Measurements from ENCODE around the gene BORCS8. TPM values are rescaled to one million over a fixed set of nuclear protein-coding genes. Genes with fewer than 3 reads are reported as not detected.
"Not testable (repeated sequence)": the region's sequence is repeated elsewhere in the genome, so short reads cannot be mapped to it uniquely, and the experiment has no call there.

Gene BORCS8
- total RNA-seq, 2 experiments from 2014 or later = 28.5 to 29.0 TPM

GRCh38 chr19:19135713-19136112 is 56.2 kb downstream of the BORCS8 start:
- DNase-seq; POLR2A ChIA-PET; H3K4me3 Mint-ChIP-seq; CTCF ChIA-PET; H3K27me3 Mint-ChIP-seq; H3K9me3 Mint-ChIP-seq; H3K36me3 Mint-ChIP-seq (ENCODE audit: low read depth); H3K27ac Mint-ChIP-seq: not testable (repeated sequence)
- peaks cover 29% of the 10 kb centered on the region for H3K4me1 Mint-ChIP-seq

GRCh38 chr19:19134687-19135158 is 57.2 kb downstream of the BORCS8 start:
- Mint-ChIP-seq H3K27ac (no peak overlapping the region), H3K4me1 (peaks cover 29% of the 10 kb centered on the region), H3K27me3 (no peaks in the 10 kb centered on the region), H3K36me3 (ENCODE audit: low read depth) (peaks cover 8% of the 10 kb centered on the region), H3K9me3 (peaks cover 7% of the 10 kb centered on the region), H3K4me3 (no peak overlapping the region)
- DNase-seq = no peak
- POLR2A ChIA-PET = no interaction called here
- CTCF ChIA-PET = interaction anchor here (0.6 kb wide), 1 partner anchor 65 kb away, joined by 3 read pairs; no protein-coding TSS in a partner anchor

GRCh38 chr19:19133985-19134384 is 58.0 kb downstream of the BORCS8 start:
- Mint-ChIP-seq H3K4me3 (no peak overlapping the region), H3K27ac (no peak overlapping the region), H3K9me3 (peaks cover 7% of the 10 kb centered on the region), H3K27me3 (no peaks in the 10 kb centered on the region), H3K36me3 (ENCODE audit: low read depth) (peaks cover 8% of the 10 kb centered on the region), H3K4me1 (peaks cover 23% of the 10 kb centered on the region)
- DNase-seq = no peak
- ChIA-PET CTCF (interaction anchor here (1.2 kb wide), 1 partner anchor 11 kb away, joined by 3 read pairs; no protein-coding TSS in a partner anchor), POLR2A (no interaction called here)

DNA sequence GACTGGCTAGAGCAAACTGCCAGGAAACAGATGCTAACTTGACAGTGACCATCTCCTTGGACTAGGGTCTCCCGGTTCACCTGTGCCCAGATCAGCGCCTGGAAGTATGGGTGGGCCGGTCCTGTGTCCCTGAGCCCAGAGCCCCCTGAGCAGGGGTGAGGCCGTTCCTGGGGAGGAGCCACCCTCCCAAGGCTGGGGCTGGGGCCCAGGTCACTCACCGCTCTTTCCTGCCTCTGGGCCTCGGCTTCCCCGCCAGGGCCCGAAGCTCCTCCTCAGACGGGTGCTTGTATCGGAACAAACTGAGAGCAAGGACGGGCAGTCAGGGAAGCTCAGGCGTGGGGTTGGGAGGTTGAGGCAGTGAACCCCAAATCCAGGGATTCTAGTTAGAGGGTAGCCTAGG is 59.0 kb downstream of the BORCS8 start:
- H3K4me1 Mint-ChIP-seq = peaks cover 12% of the 10 kb centered on the region
- DNase-seq = no peak
- H3K4me3 Mint-ChIP-seq = no peak overlapping the region
- H3K27ac Mint-ChIP-seq = no peak overlapping the region
- no peaks in the 10 kb centered on the region for H3K27me3 Mint-ChIP-seq
- ChIA-PET CTCF (interaction anchor here (1.2 kb wide), 1 partner anchor 10 kb away, joined by 3 read pairs; no protein-coding TSS in a partner anchor), POLR2A (no interaction called here)
- peaks cover 8% of the 10 kb centered on the region for H3K9me3 Mint-ChIP-seq
- peaks cover 8% of the 10 kb centered on the region for H3K36me3 Mint-ChIP-seq (ENCODE audit: low read depth)

- H3K36me3 Mint-ChIP-seq (ENCODE audit: low read depth) = peaks cover 10% of the 10 kb centered on the region
- ChIA-PET CTCF (no interaction called here), POLR2A (no interaction called here)
- no peak overlapping the region for H3K4me3 Mint-ChIP-seq
- no peak for DNase-seq
- no peaks in the 10 kb centered on the region for H3K27me3 Mint-ChIP-seq
- H3K9me3 Mint-ChIP-seq = peaks cover 9% of the 10 kb centered on the region
- H3K27ac Mint-ChIP-seq = no peak overlapping the region
- peaks cover 5% of the 10 kb centered on the region for H3K4me1 Mint-ChIP-seq
Observed at GRCh38 chr19:19131989-19132388, 60.0 kb downstream of the BORCS8 start.

Other genes with a start within 250 kb of the BORCS8 start
- gene SUGP2, start 158.6 kb downstream of the BORCS8 start, total RNA-seq = 100 to 1,000 TPM; 125 to 128 TPM
- gene ARMC6, start 158.5 kb downstream of the BORCS8 start, total RNA-seq = 10 to 100 TPM; 19.7 to 22.5 TPM
- gene SLC25A42, start 128.2 kb downstream of the BORCS8 start, total RNA-seq = 10 to 100 TPM; 17.6 to 21.0 TPM
- 10 to 100 TPM; 18.9 TPM for gene TMEM161A, start 53.7 kb downstream of the BORCS8 start, total RNA-seq
- 1 to 10 TPM; 1.6 to 5.4 TPM for gene MEF2B, start 21.9 kb downstream of the BORCS8 start, total RNA-seq
- 100 to 1,000 TPM; 100 to 102 TPM for gene RFXANK, start 106 bp upstream of the BORCS8 start, total RNA-seq
- gene NR2C2AP, start 11.3 kb upstream of the BORCS8 start, total RNA-seq = 10 to 100 TPM; 25.8 to 25.9 TPM
- gene NCAN, start 19.8 kb upstream of the BORCS8 start, total RNA-seq = not detected
- gene TM6SF2, start 81.1 kb upstream of the BORCS8 start, total RNA-seq = not detected
- 10 to 100 TPM; 63.1 to 67.1 TPM for gene SUGP1, start 128.4 kb upstream of the BORCS8 start, total RNA-seq
- gene MAU2, start 128.7 kb upstream of the BORCS8 start, total RNA-seq = 10 to 100 TPM; 68.8 to 76.9 TPM
- gene GATAD2A, start 213.5 kb upstream of the BORCS8 start, total RNA-seq = 100 to 1,000 TPM; 109 to 113 TPM

All from activated CD4-positive, alpha-beta memory T cell treated with anti-CD3 and anti-CD28 coated beads, Interleukin-2, amount 10 ng/mL, durations not matched to agents 7 days and 5 days (primary cell).